ENCODE data around the gene CPEB1. TPM values are rescaled to one million over a fixed set of nuclear protein-coding genes. Genes with fewer than 3 reads are reported as not detected.
A peak's percentile ranks its signal among the peaks of the same experiment; 100 is the strongest.

CPEB1 gene
- total and polyA plus RNA-seq, 2 of the 13 experiments (the other 11 are each of a cell fraction or from before 2014, with no cell fraction given) = 0.03 to 0.07 TPM

DNA sequence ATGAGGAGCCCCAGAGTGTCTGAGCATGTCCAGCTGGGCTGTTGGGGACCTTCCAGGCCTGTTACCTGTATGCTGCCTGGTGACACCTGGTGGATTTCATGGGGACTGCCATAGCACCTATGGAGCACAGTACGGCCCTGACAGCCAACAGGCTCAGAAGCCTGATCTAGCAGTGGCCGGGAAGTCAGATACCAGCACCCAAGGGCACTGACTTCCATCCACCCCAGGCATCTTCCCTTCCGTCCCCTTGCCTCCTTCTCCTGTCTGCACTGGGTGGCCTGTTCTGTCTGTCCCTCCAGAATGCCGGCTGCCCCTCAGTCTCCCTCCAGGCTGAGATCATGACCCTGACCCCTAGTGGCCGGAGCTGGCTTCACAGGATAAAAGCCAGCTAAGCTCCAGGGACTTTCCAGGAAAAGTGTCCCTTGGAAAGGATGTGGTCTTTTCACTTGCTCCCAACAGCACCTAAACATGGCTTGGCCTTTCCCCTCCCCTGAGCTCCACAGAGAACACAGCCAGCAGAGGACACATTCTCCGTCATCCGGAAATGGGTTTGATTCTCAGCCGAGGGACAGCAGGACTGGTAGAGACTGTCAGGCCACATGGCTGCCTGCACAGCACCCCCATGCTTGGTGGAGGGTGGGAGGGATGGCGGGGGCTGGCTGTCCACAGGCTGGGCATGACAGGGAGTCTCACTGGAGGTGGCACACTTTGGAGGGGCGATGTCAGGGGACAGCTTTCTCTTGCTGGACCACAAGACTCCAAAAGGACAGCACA is 116.4 kb downstream of the CPEB1 start (continued):
- no peak for TF ChIP-seq KIAA2018 (CRISPR knock-in tag; IDR thresholded peaks at IDR 0.05; ENCODE audit: borderline replicate concordance)
- TF ChIP-seq, protein P1, sequence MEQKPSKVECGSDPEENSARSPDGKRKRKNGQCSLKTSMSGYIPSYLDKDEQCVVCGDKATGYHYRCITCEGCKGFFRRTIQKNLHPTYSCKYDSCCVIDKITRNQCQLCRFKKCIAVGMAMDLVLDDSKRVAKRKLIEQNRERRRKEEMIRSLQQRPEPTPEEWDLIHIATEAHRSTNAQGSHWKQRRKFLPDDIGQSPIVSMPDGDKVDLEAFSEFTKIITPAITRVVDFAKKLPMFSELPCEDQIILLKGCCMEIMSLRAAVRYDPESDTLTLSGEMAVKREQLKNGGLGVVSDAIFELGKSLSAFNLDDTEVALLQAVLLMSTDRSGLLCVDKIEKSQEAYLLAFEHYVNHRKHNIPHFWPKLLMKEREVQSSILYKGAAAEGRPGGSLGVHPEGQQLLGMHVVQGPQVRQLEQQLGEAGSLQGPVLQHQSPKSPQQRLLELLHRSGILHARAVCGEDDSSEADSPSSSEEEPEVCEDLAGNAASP (CRISPR knock-in tag; IDR thresholded peaks at IDR 0.05; ENCODE audit: borderline replicate concordance) = no peak
- TF ChIP-seq ZBTB3 (CRISPR knock-in tag; IDR thresholded peaks at IDR 0.05; ENCODE audit: borderline replicate concordance, low read depth) = no peak
- no peak for TF ChIP-seq HOXA7 (CRISPR knock-in tag; IDR thresholded peaks at IDR 0.05)
- TF ChIP-seq ELF1 (CRISPR knock-in tag; IDR thresholded peaks at IDR 0.05) = peak; percentile 30; the same call in 1 of the 2 replicates
- TF ChIP-seq DMAP1 (CRISPR knock-in tag; IDR thresholded peaks at IDR 0.05) = 0 out of 2 replicates have a peak, but pooled peaks have one; percentile 34
- no peak for TF ChIP-seq SMYD3 (CRISPR knock-in tag; IDR thresholded peaks at IDR 0.05)
- peak; percentile 50 for TF ChIP-seq STAG1 (CRISPR knock-in tag; IDR thresholded peaks at IDR 0.05)
- no peak for TF ChIP-seq RNF219 (CRISPR knock-in tag; IDR thresholded peaks at IDR 0.05)
- no peak for TF ChIP-seq RFX3 (CRISPR knock-in tag; IDR thresholded peaks at IDR 0.05)
- no peak; the same call in 1 of the 2 replicates for TF ChIP-seq ZBTB26 (CRISPR knock-in tag; IDR thresholded peaks at IDR 0.05; ENCODE audit: borderline replicate concordance)
- no peak for TF ChIP-seq KLF13 (CRISPR knock-in tag; IDR thresholded peaks at IDR 0.05)
- no peak for TF ChIP-seq ZBTB43 (CRISPR knock-in tag; conservative IDR thresholded peaks at IDR 0.05)
- no peak for TF ChIP-seq U2AF2 (IDR thresholded peaks at IDR 0.05; ENCODE audit: low read depth, low read length)

Data from HepG2 (cell line).